Ishikawa (cell line): ENCODE data around the gene DAW1.
A peak's percentile ranks its signal among the peaks of the same experiment; 100 is the strongest.

Experiments
- CEBPB ChIP-seq: IDR thresholded peaks from 2 replicates; pipeline ENCODE4 v1.6.1; 2012
- CREB1 ChIP-seq: IDR thresholded peaks from 2 replicates; pipeline ENCODE4 v1.6.1; 2012; ENCODE audit warnings: low read depth
- EGR1 ChIP-seq: IDR thresholded peaks from 2 replicates; pipeline ENCODE4 v1.6.1; 2012
- EP300 ChIP-seq: IDR thresholded peaks from 2 replicates; pipeline ENCODE4 v1.6.1; 2012; ENCODE audit warnings: borderline replicate concordance
- FOXM1 ChIP-seq: IDR thresholded peaks from 2 replicates; pipeline ENCODE4 v1.6.1; 2012; ENCODE audit warnings: low read depth, borderline replicate concordance
- NFIC ChIP-seq: IDR thresholded peaks from 2 replicates; pipeline ENCODE4 v1.6.1; 2012
- RAD21 ChIP-seq: IDR thresholded peaks from 2 replicates; pipeline ENCODE4 v1.6.1; 2012; ENCODE audit warnings: low read depth
- TAF1 ChIP-seq: IDR thresholded peaks from 2 replicates; pipeline ENCODE4 v1.6.1; 2012; ENCODE audit warnings: low read depth, mild to moderate bottlenecking
- TCF12 ChIP-seq: IDR thresholded peaks from 2 replicates; pipeline ENCODE4 v1.6.1; 2012; ENCODE audit warnings: low read depth
- TEAD4 ChIP-seq: IDR thresholded peaks from 2 replicates; pipeline ENCODE4 v1.6.1; 2012
- YY1 ChIP-seq: IDR thresholded peaks from 2 replicates; pipeline ENCODE4 v1.6.1; 2012; ENCODE audit warnings: low read depth
- ZBTB7A ChIP-seq: IDR thresholded peaks from 2 replicates; pipeline ENCODE4 v1.6.1; 2012; ENCODE audit warnings: low read depth
- TF ChIP-seq, protein P1 (sequence below): IDR thresholded peaks from 2 replicates; pipeline ENCODE4 v1.6.1; 2012
- TF ChIP-seq, protein P2 (sequence below): IDR thresholded peaks from 2 replicates; pipeline ENCODE4 v1.6.1; 2012
- TF ChIP-seq, protein P3 (sequence below): IDR thresholded peaks from 2 replicates; pipeline ENCODE4 v1.6.1; 2012; ENCODE audit warnings: low read depth, mild to moderate bottlenecking

The DAW1 gene

DNA sequence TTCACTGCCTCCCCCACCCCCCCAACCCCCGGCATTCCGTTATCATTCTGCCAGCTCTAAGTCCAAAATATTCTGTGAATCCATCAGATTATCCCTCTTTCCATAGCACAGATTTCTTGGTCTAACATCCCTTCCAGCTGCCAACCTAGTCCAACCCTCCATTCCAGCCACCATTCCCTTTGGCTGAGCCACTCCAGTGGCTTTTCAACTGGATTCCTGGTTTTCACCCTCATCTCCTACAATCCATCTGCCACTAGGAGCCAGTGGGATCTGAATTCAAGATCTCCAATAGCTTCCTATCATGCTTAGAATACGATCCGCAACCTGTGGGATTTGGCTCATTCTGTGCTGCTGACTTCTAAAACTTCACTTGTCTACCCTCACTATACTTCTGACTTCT lies 1.2 kb downstream of the DAW1 start:
- TF ChIP-seq NFIC (no peak), FOXM1 (no peak), TCF12 (no peak), YY1 (no peak), ZBTB7A (no peak)
- TF ChIP-seq, protein P1, sequence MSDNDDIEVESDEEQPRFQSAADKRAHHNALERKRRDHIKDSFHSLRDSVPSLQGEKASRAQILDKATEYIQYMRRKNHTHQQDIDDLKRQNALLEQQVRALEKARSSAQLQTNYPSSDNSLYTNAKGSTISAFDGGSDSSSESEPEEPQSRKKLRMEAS: no peak

DNA sequence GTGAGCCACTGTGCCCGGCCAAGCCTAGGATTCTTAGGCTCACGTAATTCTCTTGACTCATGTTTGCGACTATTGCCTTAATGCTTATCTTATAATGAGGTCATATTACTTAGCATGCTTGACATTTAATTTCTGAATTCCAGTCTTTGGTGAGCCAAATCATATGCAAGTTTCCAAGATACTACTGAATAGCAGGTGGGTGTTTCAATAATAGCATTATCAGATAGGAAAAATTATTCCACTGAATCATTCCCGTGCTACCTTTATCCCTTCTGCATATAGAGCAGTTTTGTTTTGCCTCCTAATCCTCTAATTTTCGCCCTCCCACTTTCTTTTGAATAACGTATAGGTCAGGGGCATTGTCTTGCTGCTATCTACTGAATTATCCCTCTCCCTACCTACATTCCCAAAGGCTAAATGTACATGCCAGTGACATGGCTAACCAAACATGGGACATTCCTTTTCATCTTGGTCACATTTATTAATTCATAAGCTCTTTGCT lies 4.9 kb downstream of the DAW1 start:
- TF ChIP-seq, protein P1: no peak
- TF ChIP-seq, protein P2, sequence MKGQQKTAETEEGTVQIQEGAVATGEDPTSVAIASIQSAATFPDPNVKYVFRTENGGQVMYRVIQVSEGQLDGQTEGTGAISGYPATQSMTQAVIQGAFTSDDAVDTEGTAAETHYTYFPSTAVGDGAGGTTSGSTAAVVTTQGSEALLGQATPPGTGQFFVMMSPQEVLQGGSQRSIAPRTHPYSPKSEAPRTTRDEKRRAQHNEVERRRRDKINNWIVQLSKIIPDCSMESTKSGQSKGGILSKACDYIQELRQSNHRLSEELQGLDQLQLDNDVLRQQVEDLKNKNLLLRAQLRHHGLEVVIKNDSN: no peak
- TF ChIP-seq ZBTB7A (no peak), RAD21 (no peak), YY1 (no peak), TEAD4 (no peak), CREB1 (no peak), TCF12 (no peak), TAF1 (no peak), EP300 (no peak), EGR1 (no peak), CEBPB (no peak), NFIC (no peak), FOXM1 (no peak)
- TF ChIP-seq, protein P3, sequence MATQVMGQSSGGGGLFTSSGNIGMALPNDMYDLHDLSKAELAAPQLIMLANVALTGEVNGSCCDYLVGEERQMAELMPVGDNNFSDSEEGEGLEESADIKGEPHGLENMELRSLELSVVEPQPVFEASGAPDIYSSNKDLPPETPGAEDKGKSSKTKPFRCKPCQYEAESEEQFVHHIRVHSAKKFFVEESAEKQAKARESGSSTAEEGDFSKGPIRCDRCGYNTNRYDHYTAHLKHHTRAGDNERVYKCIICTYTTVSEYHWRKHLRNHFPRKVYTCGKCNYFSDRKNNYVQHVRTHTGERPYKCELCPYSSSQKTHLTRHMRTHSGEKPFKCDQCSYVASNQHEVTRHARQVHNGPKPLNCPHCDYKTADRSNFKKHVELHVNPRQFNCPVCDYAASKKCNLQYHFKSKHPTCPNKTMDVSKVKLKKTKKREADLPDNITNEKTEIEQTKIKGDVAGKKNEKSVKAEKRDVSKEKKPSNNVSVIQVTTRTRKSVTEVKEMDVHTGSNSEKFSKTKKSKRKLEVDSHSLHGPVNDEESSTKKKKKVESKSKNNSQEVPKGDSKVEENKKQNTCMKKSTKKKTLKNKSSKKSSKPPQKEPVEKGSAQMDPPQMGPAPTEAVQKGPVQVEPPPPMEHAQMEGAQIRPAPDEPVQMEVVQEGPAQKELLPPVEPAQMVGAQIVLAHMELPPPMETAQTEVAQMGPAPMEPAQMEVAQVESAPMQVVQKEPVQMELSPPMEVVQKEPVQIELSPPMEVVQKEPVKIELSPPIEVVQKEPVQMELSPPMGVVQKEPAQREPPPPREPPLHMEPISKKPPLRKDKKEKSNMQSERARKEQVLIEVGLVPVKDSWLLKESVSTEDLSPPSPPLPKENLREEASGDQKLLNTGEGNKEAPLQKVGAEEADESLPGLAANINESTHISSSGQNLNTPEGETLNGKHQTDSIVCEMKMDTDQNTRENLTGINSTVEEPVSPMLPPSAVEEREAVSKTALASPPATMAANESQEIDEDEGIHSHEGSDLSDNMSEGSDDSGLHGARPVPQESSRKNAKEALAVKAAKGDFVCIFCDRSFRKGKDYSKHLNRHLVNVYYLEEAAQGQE: no peak

DNA sequence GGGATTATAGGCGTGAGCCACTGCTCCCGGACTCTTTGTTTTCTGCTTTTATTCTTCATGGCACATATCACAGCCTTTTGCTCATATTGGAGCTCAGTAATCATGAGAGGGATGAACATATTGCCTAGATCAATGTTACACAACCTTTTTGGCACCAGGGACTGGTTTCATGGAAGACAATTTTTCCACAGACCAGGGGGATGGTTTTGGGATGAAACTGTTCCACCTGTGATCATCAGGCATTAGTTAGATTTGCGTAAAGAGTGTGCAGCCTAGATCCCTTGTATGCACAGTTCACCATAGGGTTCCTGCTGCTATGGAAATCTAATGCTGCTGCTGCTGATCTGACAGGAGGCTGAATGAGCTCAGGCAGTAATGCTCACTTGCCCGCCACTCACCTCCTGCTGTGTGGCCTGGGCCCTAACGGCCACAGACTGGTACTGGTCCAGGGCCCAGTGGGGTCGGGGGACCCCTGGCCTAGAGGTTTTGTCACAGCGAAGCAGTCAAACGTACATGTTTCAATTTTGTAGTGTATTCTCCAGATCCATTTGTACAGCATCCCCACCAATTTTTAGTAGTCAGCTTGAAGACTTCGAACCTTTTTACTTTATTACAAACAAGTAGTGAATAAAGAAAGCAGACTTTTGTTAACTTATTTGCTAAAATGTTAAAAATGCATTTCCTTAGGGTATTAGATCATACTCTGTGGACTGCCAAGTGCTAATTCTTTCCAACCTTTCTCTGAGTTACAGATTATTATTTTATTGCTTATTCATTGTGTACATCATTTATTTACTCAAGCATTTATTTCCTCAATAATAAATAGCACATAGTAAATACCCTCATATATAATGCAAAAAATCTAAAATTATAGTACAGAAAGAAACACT lies 6.2 kb downstream of the DAW1 start:
- TF ChIP-seq EP300: no peak
- TF ChIP-seq YY1: no peak
- no peak for TF ChIP-seq NFIC
- TF ChIP-seq EGR1: no peak
- no peak for TF ChIP-seq TCF12
- TF ChIP-seq, protein P1: no peak
- TF ChIP-seq RAD21: no peak
- TF ChIP-seq, protein P2: no peak
- no peak for TF ChIP-seq CREB1
- no peak for TF ChIP-seq TAF1
- TF ChIP-seq TEAD4: no peak
- TF ChIP-seq ZBTB7A: no peak

DNA sequence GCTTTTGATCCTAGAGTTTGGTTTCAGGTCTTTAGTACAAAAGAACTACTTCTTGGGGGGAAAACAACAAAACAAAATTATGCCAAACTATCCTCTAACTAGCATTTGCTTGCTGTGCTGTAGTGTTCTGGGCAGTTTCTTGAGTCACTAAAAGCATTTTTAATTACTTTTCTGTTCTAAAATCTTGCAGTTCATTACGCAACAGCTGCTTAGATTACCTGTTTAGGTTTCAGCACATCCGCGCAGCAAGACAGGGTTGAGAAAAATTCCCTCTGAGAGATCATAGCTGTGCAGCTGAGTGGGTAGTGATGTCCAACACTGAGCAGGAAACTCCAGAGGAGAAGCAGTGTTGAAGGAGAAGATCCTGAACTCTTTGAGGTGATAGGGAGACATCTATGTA lies 9.0 kb downstream of the DAW1 start:
- peak; percentile 82 for TF ChIP-seq CEBPB
- TF ChIP-seq, protein P1: no peak
- no peak for TF ChIP-seq FOXM1
- TF ChIP-seq TCF12: no peak
- TF ChIP-seq TEAD4: no peak

DNA sequence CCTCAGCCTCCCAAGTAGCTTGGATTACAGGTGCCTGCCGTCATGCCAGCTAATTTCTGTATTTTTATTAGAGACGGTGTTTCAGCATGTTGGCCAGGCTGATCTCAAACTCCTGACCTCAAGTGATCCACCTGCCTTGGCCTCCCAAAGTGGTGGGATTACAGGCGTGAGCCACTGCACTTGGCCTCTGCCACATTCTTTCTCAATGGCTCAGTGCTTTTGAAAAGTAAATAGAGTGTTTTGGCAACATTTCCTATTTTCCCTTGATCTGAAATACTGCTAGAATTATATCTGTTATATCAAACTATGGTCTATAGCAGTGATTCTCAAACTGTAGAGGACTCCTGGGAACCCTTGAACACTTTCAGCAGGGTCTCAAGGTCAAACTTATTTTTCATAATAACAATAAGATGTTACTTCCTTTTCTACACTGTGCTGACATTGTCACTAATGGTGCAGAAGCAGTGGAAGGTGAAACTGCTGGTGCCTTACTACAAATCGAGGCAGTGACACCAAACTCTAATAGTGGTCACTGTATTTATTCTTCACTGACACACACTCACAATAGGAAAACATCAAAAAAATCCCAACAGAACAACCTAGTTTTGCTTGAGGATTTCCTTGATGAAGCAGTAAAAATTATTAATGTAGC lies 10.6 kb downstream of the DAW1 start:
- TF ChIP-seq YY1: no peak
- no peak for TF ChIP-seq CREB1
- TF ChIP-seq, protein P1: no peak
- no peak for TF ChIP-seq CEBPB
- TF ChIP-seq, protein P3: no peak
- no peak for TF ChIP-seq TEAD4
- TF ChIP-seq TCF12: no peak
- no peak for TF ChIP-seq EGR1
- TF ChIP-seq ZBTB7A: no peak
- TF ChIP-seq, protein P2: no peak
- no peak for TF ChIP-seq TAF1
- no peak for TF ChIP-seq RAD21
- TF ChIP-seq EP300: no peak
- TF ChIP-seq NFIC: no peak
- no peak for TF ChIP-seq FOXM1
